Upper lobe of right lung (tissue), 1 donor: ENCODE results near the gene APOA1. TPM values are rescaled to one million over a fixed set of nuclear protein-coding genes. Genes with fewer than 3 reads are reported as not detected.

ENCODE experiments used
- ATAC-seq: fragments of 200-7000 bp; cut with Tn5 transposase; one replicate; pipeline ENCODE4 v1.9.1; 2020; ENCODE audit warnings: mild to moderate bottlenecking, moderate library complexity
- DNase-seq: peaks from one replicate; pipeline ENCODE4 v3.0.0-alpha.2; 2020
- H3K27ac ChIP-seq: fragments of 200-600 bp; one replicate; pipeline ENCODE4 v1.8.0; 2022
- H3K27me3 ChIP-seq: fragments of 200-600 bp; one replicate; pipeline ENCODE4 v1.8.0; 2022; ENCODE audit warnings: mild to moderate bottlenecking
- H3K36me3 ChIP-seq: fragments of 200-600 bp; one replicate; pipeline ENCODE4 v1.8.0; 2022
- H3K4me1 ChIP-seq: fragments of 200-600 bp; one replicate; pipeline ENCODE4 v1.8.0; 2022
- H3K4me3 ChIP-seq: fragments of 200-600 bp; one replicate; pipeline ENCODE4 v1.8.0; 2022; ENCODE audit warnings: mild to moderate bottlenecking
- H3K9me3 ChIP-seq: fragments of 200-600 bp; one replicate; pipeline ENCODE4 v1.8.0; 2022
- intact Hi-C: fragments of 100-400 bp; cut with DNase I; formaldehyde crosslinking; loops from one replicate; pipeline ENCODE4 v1.11.0; 2022
- total RNA-seq: library from RNA; stranded (reverse); fragmentation: NEBNext Ultra II Directional; extraction: Animal tissue kit (Norgen Biotek cat#: 25700); gene quantifications from one replicate; pipeline ENCODE4 v1.2.1, GENCODE V29; 2021
- TF ChIP-seq, protein P1 (sequence below): fragments of 200-600 bp; IDR thresholded peaks from one replicate; pipeline ENCODE4 v1.8.0; 2022; ENCODE audit warnings: antibody characterized with exemption
- donor health status: DM: no; HTN: yes; CAD: no; lungs with severe emphysema.

Gene APOA1
- total RNA-seq, 1 donor from 2014 or later, result 5.4 TPM

GRCh38 chr11:116832350-116833290, 4.8 kb downstream of the APOA1 start:
- Histone ChIP-seq H3K4me3 (no peak overlapping the region), H3K27ac (no peak overlapping the region), H3K4me1 (peaks cover 19% of the 10 kb centered on the region), H3K9me3 (no peaks in the 10 kb centered on the region), H3K36me3 (no peaks in the 10 kb centered on the region), H3K27me3 (no peaks in the 10 kb centered on the region)
- DNase-seq (no peak), ATAC-seq (no peak)
- intact Hi-C loops, result no loop called here
- TF ChIP-seq, protein P1, sequence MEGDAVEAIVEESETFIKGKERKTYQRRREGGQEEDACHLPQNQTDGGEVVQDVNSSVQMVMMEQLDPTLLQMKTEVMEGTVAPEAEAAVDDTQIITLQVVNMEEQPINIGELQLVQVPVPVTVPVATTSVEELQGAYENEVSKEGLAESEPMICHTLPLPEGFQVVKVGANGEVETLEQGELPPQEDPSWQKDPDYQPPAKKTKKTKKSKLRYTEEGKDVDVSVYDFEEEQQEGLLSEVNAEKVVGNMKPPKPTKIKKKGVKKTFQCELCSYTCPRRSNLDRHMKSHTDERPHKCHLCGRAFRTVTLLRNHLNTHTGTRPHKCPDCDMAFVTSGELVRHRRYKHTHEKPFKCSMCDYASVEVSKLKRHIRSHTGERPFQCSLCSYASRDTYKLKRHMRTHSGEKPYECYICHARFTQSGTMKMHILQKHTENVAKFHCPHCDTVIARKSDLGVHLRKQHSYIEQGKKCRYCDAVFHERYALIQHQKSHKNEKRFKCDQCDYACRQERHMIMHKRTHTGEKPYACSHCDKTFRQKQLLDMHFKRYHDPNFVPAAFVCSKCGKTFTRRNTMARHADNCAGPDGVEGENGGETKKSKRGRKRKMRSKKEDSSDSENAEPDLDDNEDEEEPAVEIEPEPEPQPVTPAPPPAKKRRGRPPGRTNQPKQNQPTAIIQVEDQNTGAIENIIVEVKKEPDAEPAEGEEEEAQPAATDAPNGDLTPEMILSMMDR, result no peak

- H3K36me3 ChIP-seq, result no peaks in the 10 kb centered on the region
- no peaks in the 10 kb centered on the region for H3K27me3 ChIP-seq
- H3K9me3 ChIP-seq, result no peaks in the 10 kb centered on the region
- TF ChIP-seq, protein P1, result no peak
- H3K4me3 ChIP-seq, result no peak overlapping the region
- H3K27ac ChIP-seq, result no peak overlapping the region
- intact Hi-C loops, result no loop called here
- ATAC-seq (no peak), DNase-seq (no peak)
- peaks cover 19% of the 10 kb centered on the region for H3K4me1 ChIP-seq
Measured at GRCh38 chr11:116831790-116832349, 5.6 kb downstream of the APOA1 start.

- ATAC-seq (no peak), DNase-seq (no peak)
- Histone ChIP-seq H3K4me1 (peaks cover 13% of the 10 kb centered on the region), H3K27ac (no peak overlapping the region), H3K4me3 (no peak overlapping the region), H3K9me3 (no peaks in the 10 kb centered on the region), H3K27me3 (no peaks in the 10 kb centered on the region), H3K36me3 (no peaks in the 10 kb centered on the region)
- TF ChIP-seq, protein P1, result no peak
- intact Hi-C loops, result no loop called here
Measured at GRCh38 chr11:116830184-116830912, 7.1 kb downstream of the APOA1 start.

DNA sequence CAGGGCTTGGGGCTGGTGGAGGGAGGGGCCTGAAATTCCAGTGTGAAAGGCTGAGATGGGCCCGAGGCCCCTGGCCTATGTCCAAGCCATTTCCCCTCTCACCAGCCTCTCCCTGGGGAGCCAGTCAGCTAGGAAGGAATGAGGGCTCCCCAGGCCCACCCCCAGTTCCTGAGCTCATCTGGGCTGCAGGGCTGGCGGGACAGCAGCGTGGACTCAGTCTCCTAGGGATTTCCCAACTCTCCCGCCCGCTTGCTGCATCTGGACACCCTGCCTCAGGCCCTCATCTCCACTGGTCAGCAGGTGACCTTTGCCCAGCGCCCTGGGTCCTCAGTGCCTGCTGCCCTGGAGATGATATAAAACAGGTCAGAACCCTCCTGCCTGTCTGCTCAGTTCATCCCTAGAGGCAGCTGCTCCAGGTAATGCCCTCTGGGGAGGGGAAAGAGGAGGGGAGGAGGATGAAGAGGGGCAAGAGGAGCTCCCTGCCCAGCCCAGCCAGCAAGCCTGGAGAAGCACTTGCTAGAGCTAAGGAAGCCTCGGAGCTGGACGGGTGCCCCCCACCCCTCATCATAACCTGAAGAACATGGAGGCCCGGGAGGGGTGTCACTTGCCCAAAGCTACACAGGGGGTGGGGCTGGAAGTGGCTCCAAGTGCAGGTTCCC, 7.8 kb downstream of the APOA1 start, which contains the start of gene APOC3:
Gene APOC3, plus strand, starts transcription at position 383 of the 659 bp plus-strand sequence. CDS start 676 bp downstream, outside the sequence.
- TF ChIP-seq, protein P1, result no peak
- intact Hi-C loops, result no loop called here

More for the DNA sequence above, 7.8 kb downstream of the APOA1 start, which contains the start of gene APOC3:
- Histone ChIP-seq H3K4me3 (no peak within 1 kb of the TSS), H3K9me3 (no peaks in the 10 kb centered on the region), H3K4me1 (peaks cover 6% of the 10 kb centered on the region), H3K36me3 (no peaks in the 10 kb centered on the region), H3K27me3 (no peaks in the 10 kb centered on the region), H3K27ac (no peak within 1 kb of the TSS)
- ATAC-seq, result no peak
- no peak for DNase-seq
